Activated CD4-positive, CD25-positive, alpha-beta regulatory T cell treated with anti-CD3 and anti-CD28 coated beads, Interleukin-2, amount 50 U/mL, for 16 hours (primary cell): ENCODE data around the gene ZNF385B.

Experiments
- DNase-seq: peaks from one replicate; pipeline ENCODE4 v3.0.0-alpha.2; 2020; ENCODE audit warnings: low read depth, low spot score

Gene ZNF385B

GRCh38 chr2:179555691-179556283 is 305.6 kb downstream of the ZNF385B start:
- no peak for DNase-seq

- no peak for DNase-seq
These were observed 306.6 kb downstream of the ZNF385B start for GRCh38 chr2:179554639-179555386.

GRCh38 chr2:179553382-179553781 is 308.0 kb downstream of the ZNF385B start:
- no peak for DNase-seq

- DNase-seq, result no peak
These were observed 309.8 kb downstream of the ZNF385B start for GRCh38 chr2:179551539-179552045.

- no peak for DNase-seq
These were observed 310.6 kb downstream of the ZNF385B start for GRCh38 chr2:179550849-179551248.

- no peak for DNase-seq
These were observed 311.2 kb downstream of the ZNF385B start for GRCh38 chr2:179550214-179550613.

GRCh38 chr2:179546656-179547055 is 314.8 kb downstream of the ZNF385B start:
- no peak for DNase-seq

GRCh38 chr2:179545024-179545423 is 316.4 kb downstream of the ZNF385B start:
- no peak for DNase-seq

GRCh38 chr2:179543361-179543901 is 318.0 kb downstream of the ZNF385B start:
- no peak for DNase-seq

- DNase-seq, result no peak
These were observed 319.8 kb downstream of the ZNF385B start for GRCh38 chr2:179541586-179541985.

GRCh38 chr2:179539124-179539511 is 322.3 kb downstream of the ZNF385B start:
- DNase-seq, result no peak

- DNase-seq, result no peak
These were observed 322.8 kb downstream of the ZNF385B start for GRCh38 chr2:179538406-179539123.

GRCh38 chr2:179536185-179536584 is 325.2 kb downstream of the ZNF385B start:
- no peak for DNase-seq

GRCh38 chr2:179533875-179534274 is 327.5 kb downstream of the ZNF385B start:
- DNase-seq, result no peak

GRCh38 chr2:179532863-179533278 is 328.5 kb downstream of the ZNF385B start:
- DNase-seq, result no peak

GRCh38 chr2:179528576-179529069 is 332.8 kb downstream of the ZNF385B start:
- no peak for DNase-seq

- no peak for DNase-seq
These were observed 336.1 kb downstream of the ZNF385B start for GRCh38 chr2:179525340-179525739.

GRCh38 chr2:179524809-179525339 is 336.5 kb downstream of the ZNF385B start:
- no peak for DNase-seq

- DNase-seq, result no peak
These were observed 339.5 kb downstream of the ZNF385B start for GRCh38 chr2:179521944-179522343.

GRCh38 chr2:179518830-179519229 is 342.6 kb downstream of the ZNF385B start:
- DNase-seq, result no peak

GRCh38 chr2:179513181-179513580 is 348.2 kb downstream of the ZNF385B start:
- no peak for DNase-seq
